Duodenal mucosa (tissue), 2 donors: ENCODE data around the gene PSORS1C1.

Source experiments
- H3K27ac ChIP-seq: one replicate; pipeline ENCODE4 v1.7.0; 2013; ENCODE audit warnings: low read depth, low read length
- H3K27me3 ChIP-seq, 2 donors: one replicate each; pipeline ENCODE4 v1.7.0; 2013; ENCODE audit warnings: low read length in 2 of 2, control low read depth in 1 of 2; ENCODE audit not compliant: insufficient read depth in 2 of 2, control insufficient read depth in 1 of 2
- H3K36me3 ChIP-seq, 2 donors: one replicate each; pipeline ENCODE4 v1.7.0; 2013; ENCODE audit warnings: low read length in 2 of 2, control low read depth in 1 of 2; ENCODE audit not compliant: insufficient read depth in 2 of 2, control insufficient read depth in 1 of 2
- H3K4me1 ChIP-seq, 2 donors: one replicate each; pipeline ENCODE4 v1.7.0; 2013; ENCODE audit warnings: low read length in 2 of 2, control low read depth in 1 of 2; ENCODE audit not compliant: insufficient read depth in 2 of 2, control insufficient read depth in 1 of 2
- H3K4me3 ChIP-seq, 2 donors: one replicate each; pipeline ENCODE4 v1.7.0; 2013; ENCODE audit warnings: low read length in 2 of 2, low read depth in 1 of 2
- H3K9ac ChIP-seq, 2 donors: one replicate each; pipeline ENCODE4 v1.7.0; 2013; ENCODE audit warnings: low read length in 2 of 2, low read depth in 1 of 2
- H3K9me3 ChIP-seq, 2 donors: one replicate each; pipeline ENCODE4 v1.7.0; 2013; ENCODE audit warnings: low read length in 2 of 2, control low read depth in 1 of 2; ENCODE audit not compliant: control insufficient read depth in 1 of 2

Gene PSORS1C1

GRCh38 chr6:31140643-31141042, 26.0 kb downstream of the PSORS1C1 start:
- H3K27ac ChIP-seq = no peak overlapping the region
- no peaks in the 10 kb centered on the region for H3K9me3 ChIP-seq
- peaks cover 0 to 7% of the 10 kb centered on the region in 2 donors for H3K36me3 ChIP-seq
- H3K4me1 ChIP-seq = peaks cover 20 to 29% of the 10 kb centered on the region in 2 donors
- H3K9ac ChIP-seq = no peak overlapping the region
- no peaks in the 10 kb centered on the region for H3K27me3 ChIP-seq
- H3K4me3 ChIP-seq = no peak overlapping the region

- Histone ChIP-seq H3K4me3 (no peak overlapping the region), H3K27me3 (no peaks in the 10 kb centered on the region), H3K9me3 (no peaks in the 10 kb centered on the region), H3K4me1 (peaks cover 27 to 34% of the 10 kb centered on the region in 2 donors), H3K27ac (no peak overlapping the region), H3K9ac (peak overlapping the region in 1 of 2 donors; percentile 6), H3K36me3 (peaks cover 0 to 7% of the 10 kb centered on the region in 2 donors)
Measured at GRCh38 chr6:31142361-31142761, 27.8 kb downstream of the PSORS1C1 start.

GRCh38 chr6:31143148-31143547, 28.5 kb downstream of the PSORS1C1 start:
- Histone ChIP-seq H3K9me3 (no peaks in the 10 kb centered on the region), H3K9ac (peak overlapping the region; percentile 6 to 15), H3K27me3 (no peaks in the 10 kb centered on the region), H3K36me3 (peaks cover 0 to 7% of the 10 kb centered on the region in 2 donors), H3K4me3 (no peak overlapping the region), H3K27ac (no peak overlapping the region), H3K4me1 (peaks cover 27 to 29% of the 10 kb centered on the region in 2 donors)

- Histone ChIP-seq H3K27me3 (no peaks in the 10 kb centered on the region), H3K9me3 (no peaks in the 10 kb centered on the region), H3K4me3 (peak overlapping the region; percentile 51 to 60), H3K4me1 (peaks cover 27 to 29% of the 10 kb centered on the region in 2 donors), H3K27ac (peak overlapping the region; percentile 67), H3K36me3 (peaks cover 0 to 7% of the 10 kb centered on the region in 2 donors), H3K9ac (peak overlapping the region; percentile 39 to 52)
Measured at GRCh38 chr6:31144296-31144969, 29.8 kb downstream of the PSORS1C1 start.

GRCh38 chr6:31144970-31145340, 30.4 kb downstream of the PSORS1C1 start:
- Histone ChIP-seq H3K27me3 (no peaks in the 10 kb centered on the region), H3K9ac (peak overlapping the region; percentile 39 to 52), H3K4me1 (peaks cover 27 to 29% of the 10 kb centered on the region in 2 donors), H3K4me3 (peak overlapping the region; percentile 51 to 60), H3K36me3 (peaks cover 5 to 9% of the 10 kb centered on the region in 2 donors), H3K9me3 (no peaks in the 10 kb centered on the region), H3K27ac (peak overlapping the region; percentile 67)

GRCh38 chr6:31145386-31145785, 30.8 kb downstream of the PSORS1C1 start:
- Histone ChIP-seq H3K36me3 (peaks cover 5 to 13% of the 10 kb centered on the region in 2 donors), H3K9me3 (no peaks in the 10 kb centered on the region), H3K4me3 (peak overlapping the region; percentile 51 to 60), H3K9ac (peak overlapping the region; percentile 39 to 52), H3K27me3 (no peaks in the 10 kb centered on the region), H3K27ac (peak overlapping the region; percentile 30), H3K4me1 (peaks cover 27 to 29% of the 10 kb centered on the region in 2 donors)

- Histone ChIP-seq H3K4me3 (no peak overlapping the region), H3K4me1 (peaks cover 12 to 13% of the 10 kb centered on the region in 2 donors)
Measured at GRCh38 chr6:31149827-31150447, 35.3 kb downstream of the PSORS1C1 start.

GRCh38 chr6:31152781-31153180, 38.2 kb downstream of the PSORS1C1 start:
- Histone ChIP-seq H3K4me1 (peaks cover 7 to 9% of the 10 kb centered on the region in 2 donors), H3K9me3 (no peaks in the 10 kb centered on the region), H3K4me3 (no peak overlapping the region), H3K36me3 (peaks cover 5 to 17% of the 10 kb centered on the region in 2 donors), H3K27ac (no peak overlapping the region), H3K27me3 (no peaks in the 10 kb centered on the region), H3K9ac (no peak overlapping the region)

More at GRCh38 chr6:31149827-31150447, 35.3 kb downstream of the PSORS1C1 start:
- Histone ChIP-seq H3K27me3 (no peaks in the 10 kb centered on the region), H3K9me3 (no peaks in the 10 kb centered on the region), H3K36me3 (peaks cover 5 to 17% of the 10 kb centered on the region in 2 donors), H3K9ac (no peak overlapping the region), H3K27ac (no peak overlapping the region)

- Histone ChIP-seq H3K36me3 (peaks cover 5 to 17% of the 10 kb centered on the region in 2 donors), H3K27me3 (no peaks in the 10 kb centered on the region), H3K4me1 (peaks cover 12 to 16% of the 10 kb centered on the region in 2 donors), H3K9me3 (no peaks in the 10 kb centered on the region), H3K9ac (no peak overlapping the region), H3K4me3 (no peak overlapping the region), H3K27ac (no peak overlapping the region)
Measured at GRCh38 chr6:31154436-31154835, 39.8 kb downstream of the PSORS1C1 start.

GRCh38 chr6:31156641-31157040, 42.0 kb downstream of the PSORS1C1 start:
- Histone ChIP-seq H3K9ac (no peak overlapping the region), H3K4me1 (peaks cover 16 to 20% of the 10 kb centered on the region in 2 donors), H3K27me3 (no peaks in the 10 kb centered on the region), H3K36me3 (peaks cover 0 to 8% of the 10 kb centered on the region in 2 donors), H3K27ac (no peak overlapping the region), H3K9me3 (no peaks in the 10 kb centered on the region), H3K4me3 (no peak overlapping the region)
